ENCODE measurements around the gene LRBA.

DNA sequence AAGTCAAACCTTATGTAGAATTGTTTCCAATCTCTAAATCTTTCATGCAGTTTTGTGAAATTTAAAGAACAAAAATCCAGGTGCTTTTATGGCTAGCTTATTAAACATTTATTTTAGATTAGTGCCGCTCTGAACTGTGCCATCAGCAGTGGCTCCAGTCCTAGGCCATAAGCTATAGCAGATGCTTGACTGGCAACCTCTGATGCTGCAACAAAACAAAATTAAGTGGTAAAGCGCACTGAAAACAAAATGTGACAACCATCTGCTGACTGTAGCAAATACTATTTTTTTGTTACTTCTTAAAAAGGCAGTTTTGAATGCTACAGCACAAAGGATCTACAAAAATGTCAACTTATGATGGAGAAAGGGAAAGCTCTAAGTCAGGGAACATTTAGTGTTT is 699.4 kb downstream of the LRBA start:
- TF ChIP-seq, protein P1, sequence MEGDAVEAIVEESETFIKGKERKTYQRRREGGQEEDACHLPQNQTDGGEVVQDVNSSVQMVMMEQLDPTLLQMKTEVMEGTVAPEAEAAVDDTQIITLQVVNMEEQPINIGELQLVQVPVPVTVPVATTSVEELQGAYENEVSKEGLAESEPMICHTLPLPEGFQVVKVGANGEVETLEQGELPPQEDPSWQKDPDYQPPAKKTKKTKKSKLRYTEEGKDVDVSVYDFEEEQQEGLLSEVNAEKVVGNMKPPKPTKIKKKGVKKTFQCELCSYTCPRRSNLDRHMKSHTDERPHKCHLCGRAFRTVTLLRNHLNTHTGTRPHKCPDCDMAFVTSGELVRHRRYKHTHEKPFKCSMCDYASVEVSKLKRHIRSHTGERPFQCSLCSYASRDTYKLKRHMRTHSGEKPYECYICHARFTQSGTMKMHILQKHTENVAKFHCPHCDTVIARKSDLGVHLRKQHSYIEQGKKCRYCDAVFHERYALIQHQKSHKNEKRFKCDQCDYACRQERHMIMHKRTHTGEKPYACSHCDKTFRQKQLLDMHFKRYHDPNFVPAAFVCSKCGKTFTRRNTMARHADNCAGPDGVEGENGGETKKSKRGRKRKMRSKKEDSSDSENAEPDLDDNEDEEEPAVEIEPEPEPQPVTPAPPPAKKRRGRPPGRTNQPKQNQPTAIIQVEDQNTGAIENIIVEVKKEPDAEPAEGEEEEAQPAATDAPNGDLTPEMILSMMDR (IDR thresholded peaks at IDR 0.05) = no peak
- no peak for TF ChIP-seq POLR2A (IDR thresholded peaks at IDR 0.05)

All from stomach (tissue), 4 donors.